K562 (cell line): Measurements from ENCODE around the gene VWA1. TPM values are rescaled to one million over a fixed set of nuclear protein-coding genes. Genes with fewer than 3 reads are reported as not detected.

Source experiments
- CEBPB ChIP-seq: fragments of 450-650 bp; IDR thresholded peaks from 2 replicates; pipeline ENCODE4 v1.6.1; 2016; ENCODE audit warnings: missing genetic modification characterization, missing compliant biosample characterization
- DDX20 ChIP-seq: fragments of 450-650 bp; IDR thresholded peaks from 2 replicates; pipeline ENCODE4 v1.6.1; 2016; ENCODE audit warnings: missing genetic modification characterization, low read depth, mild to moderate bottlenecking, missing compliant biosample characterization, moderate library complexity
- FIP1L1 ChIP-seq: fragments of 200-400 bp; formaldehyde crosslinking; IDR thresholded peaks from 2 replicates; pipeline ENCODE4 v1.6.1; 2018; ENCODE audit warnings: mild to moderate bottlenecking, low read depth, low read length; ENCODE audit not compliant: poor library complexity, severe bottlenecking
- GTF2E2 ChIP-seq: fragments of 200-800 bp; sonication (Bioruptor generic); IDR thresholded peaks from 2 replicates; pipeline ENCODE4 v1.6.1; 2016; ENCODE audit warnings: missing genetic modification characterization, missing compliant biosample characterization
- NR2C1 ChIP-seq, 2 experiments: fragments of 450-650 bp; IDR thresholded peaks; 2 replicates each; pipeline ENCODE4 v1.6.1; 2017; ENCODE audit warnings: mild to moderate bottlenecking in 2 of 2, antibody characterized with exemption in 1 of 2, inconsistent platforms in 1 of 2, missing compliant biosample characterization in 1 of 2, missing genetic modification characterization in 1 of 2
- VEZF1 ChIP-seq: fragments of 200-800 bp; sonication (Bioruptor generic); IDR thresholded peaks from 2 replicates; pipeline ENCODE4 v1.6.1; 2017; ENCODE audit warnings: missing genetic modification characterization, missing compliant biosample characterization
- ZBTB7A ChIP-seq: IDR thresholded peaks from 2 replicates; pipeline ENCODE4 v1.6.1; 2011; ENCODE audit warnings: low read depth, mild to moderate bottlenecking, low read length, moderate library complexity, borderline replicate concordance; ENCODE audit not compliant: control insufficient read depth
- ZNF511 ChIP-seq: sonication (generic); formaldehyde crosslinking; IDR thresholded peaks from 2 replicates; pipeline ENCODE4 v1.8.0; 2022; ENCODE audit warnings: mild to moderate bottlenecking, missing genetic modification reagents
- polyA plus RNA-seq, 8 experiments: library from polyadenylated mRNA; depleted of rRNA in 4 of 8; stranded (reverse) in 5 of 8; unstranded in 3 of 8; fragments of >200 nt; fragmentation: Nextera tagmentation in 2 of 8; fragmentation: Illumina TruSeq in 1 of 8; extraction: Ambion mirVana in 2 of 8; extraction: Trizol in 1 of 8; gene quantifications; 2 replicates each; pipeline versions ENCODE4 v1.2.1 to v1.2.3, GENCODE V29; 2011 to 2014; ENCODE audit warnings: inconsistent platforms in 1 of 8, missing spikeins in 1 of 8
- total RNA-seq, 7 experiments: library from RNA; depleted of rRNA in 6 of 7; stranded (reverse); fragments of >200 nt in 6 of 7; fragmentation: Illumina TruSeq in 2 of 7; extraction: Trizol in 2 of 7; gene quantifications; 2 replicates each; pipeline versions ENCODE4 v1.2.1 to v1.2.3, GENCODE V29; 2011 to 2021; ENCODE audit warnings: low replicate concordance in 1 of 7
- TF ChIP-seq, protein P1 (sequence below), 2 experiments: fragments of 450-650 bp in 1 of 2; sonication (generic) in 1 of 2; formaldehyde crosslinking in 1 of 2; IDR thresholded peaks; 2 replicates each; pipeline versions ENCODE4 v1.7.1 to v1.9.0; 2016 to 2022; ENCODE audit warnings: inconsistent platforms in 1 of 2, mild to moderate bottlenecking in 1 of 2, missing genetic modification reagents in 1 of 2
- TF ChIP-seq, protein P2 (sequence below): fragments of 250-450 bp; sonication (Bioruptor Pico); IDR thresholded peaks from 2 replicates; pipeline ENCODE4 v1.5.1; 2021; ENCODE audit warnings: mild to moderate bottlenecking

Gene VWA1
- total and polyA plus RNA-seq, 9 of the 15 experiments (the other 6 are each of a cell fraction or from before 2014, with no cell fraction given) = 0.01 to 6.4 (median 0.85) TPM

GRCh38 chr1:1407636-1408318, 27.7 kb upstream of the VWA1 start (continued):
- TF ChIP-seq, protein P1, sequence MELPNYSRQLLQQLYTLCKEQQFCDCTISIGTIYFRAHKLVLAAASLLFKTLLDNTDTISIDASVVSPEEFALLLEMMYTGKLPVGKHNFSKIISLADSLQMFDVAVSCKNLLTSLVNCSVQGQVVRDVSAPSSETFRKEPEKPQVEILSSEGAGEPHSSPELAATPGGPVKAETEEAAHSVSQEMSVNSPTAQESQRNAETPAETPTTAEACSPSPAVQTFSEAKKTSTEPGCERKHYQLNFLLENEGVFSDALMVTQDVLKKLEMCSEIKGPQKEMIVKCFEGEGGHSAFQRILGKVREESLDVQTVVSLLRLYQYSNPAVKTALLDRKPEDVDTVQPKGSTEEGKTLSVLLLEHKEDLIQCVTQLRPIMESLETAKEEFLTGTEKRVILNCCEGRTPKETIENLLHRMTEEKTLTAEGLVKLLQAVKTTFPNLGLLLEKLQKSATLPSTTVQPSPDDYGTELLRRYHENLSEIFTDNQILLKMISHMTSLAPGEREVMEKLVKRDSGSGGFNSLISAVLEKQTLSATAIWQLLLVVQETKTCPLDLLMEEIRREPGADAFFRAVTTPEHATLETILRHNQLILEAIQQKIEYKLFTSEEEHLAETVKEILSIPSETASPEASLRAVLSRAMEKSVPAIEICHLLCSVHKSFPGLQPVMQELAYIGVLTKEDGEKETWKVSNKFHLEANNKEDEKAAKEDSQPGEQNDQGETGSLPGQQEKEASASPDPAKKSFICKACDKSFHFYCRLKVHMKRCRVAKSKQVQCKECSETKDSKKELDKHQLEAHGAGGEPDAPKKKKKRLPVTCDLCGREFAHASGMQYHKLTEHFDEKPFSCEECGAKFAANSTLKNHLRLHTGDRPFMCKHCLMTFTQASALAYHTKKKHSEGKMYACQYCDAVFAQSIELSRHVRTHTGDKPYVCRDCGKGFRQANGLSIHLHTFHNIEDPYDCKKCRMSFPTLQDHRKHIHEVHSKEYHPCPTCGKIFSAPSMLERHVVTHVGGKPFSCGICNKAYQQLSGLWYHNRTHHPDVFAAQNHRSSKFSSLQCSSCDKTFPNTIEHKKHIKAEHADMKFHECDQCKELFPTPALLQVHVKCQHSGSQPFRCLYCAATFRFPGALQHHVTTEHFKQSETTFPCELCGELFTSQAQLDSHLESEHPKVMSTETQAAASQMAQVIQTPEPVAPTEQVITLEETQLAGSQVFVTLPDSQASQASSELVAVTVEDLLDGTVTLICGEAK (IDR thresholded peaks at IDR 0.05) = no peak
- TF ChIP-seq, protein P1 (CRISPR knock-in tag; IDR thresholded peaks at IDR 0.05) = 0 out of 2 replicates have a peak, but pooled peaks have one; percentile 14
- TF ChIP-seq DDX20 = no peak
- 0 out of 2 replicates have a peak, but pooled peaks have one; percentile 61 for TF ChIP-seq ZBTB7A
- peak; percentile 46 for TF ChIP-seq ZNF511 (CRISPR knock-in tag)
- TF ChIP-seq, protein P2, sequence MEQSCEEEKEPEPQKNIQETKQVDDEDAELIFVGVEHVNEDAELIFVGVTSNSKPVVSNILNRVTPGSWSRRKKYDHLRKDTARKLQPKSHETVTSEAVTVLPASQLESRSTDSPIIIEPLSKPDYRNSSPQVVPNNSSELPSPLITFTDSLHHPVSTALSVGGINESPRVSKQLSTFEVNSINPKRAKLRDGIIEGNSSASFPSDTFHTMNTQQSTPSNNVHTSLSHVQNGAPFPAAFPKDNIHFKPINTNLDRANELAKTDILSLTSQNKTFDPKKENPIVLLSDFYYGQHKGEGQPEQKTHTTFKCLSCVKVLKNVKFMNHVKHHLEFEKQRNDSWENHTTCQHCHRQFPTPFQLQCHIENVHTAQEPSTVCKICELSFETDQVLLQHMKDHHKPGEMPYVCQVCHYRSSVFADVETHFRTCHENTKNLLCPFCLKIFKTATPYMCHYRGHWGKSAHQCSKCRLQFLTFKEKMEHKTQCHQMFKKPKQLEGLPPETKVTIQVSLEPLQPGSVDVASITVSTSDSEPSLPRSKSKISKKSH (CRISPR knock-in tag) = no peak
- TF ChIP-seq GTF2E2 (tag) = peak; percentile 87
- TF ChIP-seq FIP1L1 = peak; percentile 6
- TF ChIP-seq NR2C1 (IDR thresholded peaks at IDR 0.05) = peak; percentile 45; the same call in 1 of the 2 replicates
- no peak for TF ChIP-seq NR2C1 (tag; IDR thresholded peaks at IDR 0.05)
- TF ChIP-seq CEBPB = peak; percentile 51; the same call in 1 of the 2 replicates
- TF ChIP-seq VEZF1 (CRISPR knock-in tag) = peak; percentile 54
